GM18951 (cell line): ENCODE measurements around the gene CFDP1.
"Not testable (repeated sequence)": the region's sequence is repeated elsewhere in the genome, so short reads cannot be mapped to it uniquely, and the experiment has no call there.

ENCODE experiments used
- POLR2A ChIP-seq: IDR thresholded peaks from 4 replicates; pipeline ENCODE4 v1.6.1; 2011; ENCODE audit warnings: mild to moderate bottlenecking; ENCODE audit not compliant: insufficient read length, insufficient read depth; ENCODE audit errors: extremely low read depth
- in situ Hi-C: fragments of 300-500 bp; cut with MboI; formaldehyde crosslinking; loops from one replicate; pipeline ENCODE4 v1.12.0; 2022; ENCODE audit warnings: low sequenced_read_pairs, mixed read lengths, inconsistent platforms; ENCODE audit not compliant: unreplicated experiment

CFDP1 gene

GRCh38 chr16:75288596-75289120 is 144.6 kb downstream of the CFDP1 start:
- no peak for TF ChIP-seq POLR2A
- in situ Hi-C loops = no loop called here

- in situ Hi-C loops = no loop called here
- TF ChIP-seq POLR2A = no peak
Measured at GRCh38 chr16:75288181-75288580, 145.1 kb downstream of the CFDP1 start.

DNA sequence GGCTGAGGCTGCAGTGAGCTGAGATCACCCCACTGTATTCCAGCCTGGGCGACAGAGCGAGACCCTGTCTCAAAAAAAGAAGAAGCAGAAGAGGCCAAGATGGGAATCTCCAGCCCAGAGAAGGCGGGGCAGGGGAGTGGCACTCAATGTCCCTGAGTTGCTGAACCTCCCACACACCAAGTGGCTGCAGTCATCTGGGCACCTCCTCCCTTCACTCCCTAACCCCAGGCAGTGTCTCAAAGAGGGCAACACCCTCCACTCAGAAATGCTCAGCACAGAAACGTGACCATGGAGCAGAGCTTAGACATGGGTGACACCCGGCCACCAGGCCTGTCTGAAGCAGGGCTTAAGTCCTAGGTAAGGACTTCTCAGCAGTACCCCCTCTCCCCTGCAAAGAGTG is 145.6 kb downstream of the CFDP1 start:
- no peak for TF ChIP-seq POLR2A
- in situ Hi-C loops = no loop called here

DNA sequence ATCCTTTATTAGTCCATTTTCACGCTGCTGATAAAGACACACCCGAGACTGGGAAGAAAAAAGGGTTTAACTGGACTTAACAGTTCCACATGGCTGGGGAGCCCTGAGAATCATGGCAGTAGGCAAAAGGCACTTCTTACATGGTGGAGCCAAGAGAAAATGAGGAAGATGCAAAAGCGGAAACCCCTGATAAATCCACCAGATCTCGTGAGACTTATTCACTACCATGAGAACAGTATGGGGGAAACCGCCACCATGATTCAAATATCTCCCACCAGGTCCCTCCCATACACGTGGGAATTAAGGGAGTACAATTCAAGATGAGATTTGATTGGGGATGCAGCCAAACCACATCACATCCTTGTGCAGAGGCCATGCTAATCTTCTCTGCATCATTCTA is 146.9 kb downstream of the CFDP1 start:
- in situ Hi-C loops = no loop called here
- TF ChIP-seq POLR2A = no peak

DNA sequence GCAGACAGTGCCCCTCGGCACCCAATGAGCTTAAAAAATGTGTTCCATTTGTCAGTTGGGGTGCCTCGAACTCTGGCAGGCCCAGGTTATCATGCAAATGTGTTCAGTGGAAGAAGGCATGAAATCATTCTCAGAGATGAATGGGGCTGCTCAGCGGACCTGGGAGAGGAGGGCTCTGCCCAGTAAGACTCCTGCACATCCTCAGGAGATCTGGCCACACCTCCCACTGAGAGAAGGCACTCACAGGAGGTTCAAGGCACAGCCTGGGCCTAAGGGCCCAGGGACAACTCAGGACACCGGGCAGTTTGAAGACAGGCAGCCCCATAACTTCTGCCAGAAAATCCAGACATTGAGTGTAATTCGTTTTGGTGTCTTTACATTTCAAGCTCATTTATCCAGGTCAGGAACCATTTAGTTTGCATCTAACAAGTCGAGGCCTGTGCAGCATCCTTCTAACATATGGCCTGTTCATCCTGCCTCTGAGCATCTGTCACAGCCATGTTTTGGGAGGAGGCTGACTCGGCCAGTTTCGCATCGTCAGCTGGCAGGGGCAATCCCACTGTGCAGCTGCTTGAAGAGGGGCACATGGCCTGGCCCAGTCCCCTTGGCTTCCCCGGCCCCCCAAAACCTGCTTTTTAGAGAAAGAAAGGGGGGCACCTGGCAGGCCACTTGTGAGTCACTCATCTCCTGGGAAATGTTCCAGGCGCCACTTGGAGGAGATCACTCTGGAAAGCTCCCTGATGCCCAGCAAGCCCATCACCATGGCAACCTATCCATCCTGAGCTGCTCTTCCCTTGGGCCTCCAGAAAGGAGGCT is 150.6 kb downstream of the CFDP1 start:
- in situ Hi-C loops = no loop called here
- TF ChIP-seq POLR2A = no peak

- in situ Hi-C loops = no loop called here
- no peak for TF ChIP-seq POLR2A
Measured at GRCh38 chr16:75281826-75282225, 151.5 kb downstream of the CFDP1 start.

- in situ Hi-C loops = not testable (repeated sequence)
Measured at GRCh38 chr16:75281009-75281408, 152.3 kb downstream of the CFDP1 start.

GRCh38 chr16:75280331-75280804 is 152.9 kb downstream of the CFDP1 start:
- TF ChIP-seq POLR2A = no peak
- in situ Hi-C loops = no loop called here

DNA sequence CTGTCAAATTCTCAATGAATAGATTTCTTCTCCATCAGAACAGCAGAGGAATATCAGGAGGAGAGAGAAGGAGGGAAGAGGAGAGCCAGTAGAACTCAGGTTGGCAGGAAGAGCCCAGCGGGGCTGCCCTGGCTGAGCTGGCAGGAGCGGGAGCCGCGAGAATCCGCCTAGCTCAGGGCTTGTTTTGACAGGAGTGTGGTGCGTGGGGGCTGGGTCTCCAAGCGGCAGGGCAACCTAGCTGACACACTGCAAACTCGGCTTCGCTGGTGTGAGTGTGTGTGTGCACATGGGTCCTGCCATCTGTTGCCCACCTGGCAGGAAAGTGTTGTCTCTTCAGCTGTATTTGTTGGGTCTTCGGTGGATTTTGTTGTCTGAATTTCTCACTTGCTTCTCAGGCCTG is 154.0 kb downstream of the CFDP1 start:
- in situ Hi-C loops = no loop called here
- TF ChIP-seq POLR2A = no peak

DNA sequence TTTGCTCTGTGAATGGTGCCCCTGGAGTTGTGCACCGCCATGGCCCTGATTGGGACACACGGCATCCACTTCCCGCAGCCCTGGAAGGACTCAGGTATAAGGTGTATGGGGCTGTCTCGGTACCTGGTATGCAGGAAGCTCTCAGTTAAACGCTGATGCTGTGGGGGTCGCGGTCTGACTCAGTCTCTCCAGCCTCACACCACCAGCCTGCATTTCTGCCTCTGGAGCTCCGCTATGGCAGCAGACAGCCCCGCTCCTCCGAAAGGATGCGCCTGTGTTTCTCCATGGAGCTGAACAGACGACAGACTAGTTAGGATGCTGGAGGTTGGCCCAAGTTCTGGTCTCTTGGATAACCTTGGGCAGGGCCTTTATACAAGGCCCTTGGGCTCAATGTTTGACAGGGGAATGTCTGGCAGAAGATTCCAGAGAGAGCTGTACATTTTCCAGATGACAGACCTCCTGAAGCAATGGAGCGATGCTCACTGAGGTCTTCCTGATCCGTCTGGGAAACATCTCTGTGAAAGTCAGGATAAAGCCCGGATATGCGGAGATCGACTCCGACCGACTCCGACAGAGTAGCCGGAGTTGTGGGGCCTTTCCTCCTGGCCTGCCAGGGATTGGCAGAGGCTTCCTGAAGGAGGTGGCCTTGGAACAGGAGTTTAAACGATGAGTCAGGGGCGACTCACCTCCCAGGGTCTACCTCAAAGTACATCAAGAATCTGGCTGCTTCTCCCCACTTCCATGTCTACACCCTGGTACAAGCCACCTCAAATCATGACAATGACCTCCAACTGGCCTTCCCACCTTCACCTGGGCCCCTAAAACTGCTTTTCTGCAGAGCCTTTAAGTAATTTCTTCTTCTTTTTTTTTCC is 160.0 kb downstream of the CFDP1 start:
- in situ Hi-C loops = no loop called here
- no peak for TF ChIP-seq POLR2A

DNA sequence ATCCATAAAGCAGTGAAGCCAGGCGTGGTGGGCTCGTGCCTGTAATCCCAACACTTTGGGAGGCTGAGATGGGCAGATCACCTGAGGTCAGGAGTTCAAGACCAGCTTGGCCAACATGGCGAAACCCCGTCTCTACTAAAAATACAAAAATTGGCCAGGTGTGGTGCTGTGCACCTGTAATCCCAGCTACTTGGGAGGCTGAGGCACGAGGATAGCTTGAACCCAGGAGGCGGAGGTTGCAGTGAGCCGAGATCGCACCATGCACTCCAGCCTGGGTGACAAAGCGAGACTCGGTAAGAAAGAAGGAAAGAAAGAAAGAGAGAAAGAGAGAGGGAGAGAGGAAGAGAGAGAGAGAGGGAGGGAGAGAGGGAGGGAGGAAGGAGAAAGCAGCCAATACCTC is 160.7 kb downstream of the CFDP1 start:
- in situ Hi-C loops = not testable (repeated sequence)

GRCh38 chr16:75272097-75272551 is 161.2 kb downstream of the CFDP1 start:
- TF ChIP-seq POLR2A = no peak

GRCh38 chr16:75271441-75272096 is 161.7 kb downstream of the CFDP1 start:
- in situ Hi-C loops = no loop called here
- TF ChIP-seq POLR2A = no peak

More at GRCh38 chr16:75272097-75272551, 161.2 kb downstream of the CFDP1 start:
- in situ Hi-C loops = no loop called here

DNA sequence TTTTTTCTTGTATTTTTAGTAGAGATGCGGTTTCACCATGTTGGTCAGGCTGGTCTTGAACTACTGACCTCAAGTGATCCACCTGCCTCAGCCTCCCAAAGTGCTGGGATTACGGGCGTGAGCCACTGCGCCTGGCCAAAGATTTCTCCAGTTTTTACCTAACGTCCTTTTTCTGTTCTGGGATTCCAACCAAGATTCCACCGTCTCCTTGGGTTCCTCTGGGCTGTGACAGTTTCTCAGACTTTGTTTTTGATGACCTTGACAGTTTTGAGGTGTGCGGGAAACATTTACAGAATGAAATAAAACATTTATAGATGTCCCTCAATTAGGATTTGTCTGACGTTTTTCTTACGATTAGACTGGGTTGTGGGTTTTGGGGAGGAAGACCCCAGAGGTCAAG is 163.9 kb downstream of the CFDP1 start:
- in situ Hi-C loops = not testable (repeated sequence)
